Nephron progenitor cell (in vitro differentiated cells): ENCODE results near the gene FBXO21.

Source experiments
- DNase-seq: peaks from one replicate; pipeline ENCODE4 v3.0.0; 2021
- H3K27ac Mint-ChIP-seq: 2 replicates; pipeline ENCODE4 v1.8.0; 2021; ENCODE audit warnings: mild to moderate bottlenecking, moderate library complexity, mixed read lengths
- H3K27me3 Mint-ChIP-seq: 2 replicates; pipeline ENCODE4 v1.8.0; 2021; ENCODE audit warnings: mild to moderate bottlenecking, low read depth, mixed read lengths; ENCODE audit not compliant: poor library complexity
- H3K36me3 Mint-ChIP-seq: 2 replicates; pipeline ENCODE4 v1.8.0; 2021; ENCODE audit warnings: low read depth, mixed read lengths
- H3K4me1 Mint-ChIP-seq: 2 replicates; pipeline ENCODE4 v1.8.0; 2021; ENCODE audit warnings: mixed read lengths
- H3K4me3 Mint-ChIP-seq: 2 replicates; pipeline ENCODE4 v1.8.0; 2021; ENCODE audit warnings: mild to moderate bottlenecking, moderate library complexity, mixed read lengths
- H3K9me3 Mint-ChIP-seq: 2 replicates; pipeline ENCODE4 v1.8.0; 2021; ENCODE audit warnings: mild to moderate bottlenecking, moderate library complexity, mixed read lengths
- TF ChIP-seq, protein P1 (sequence below): fragments of 200-600 bp; sonication (generic); IDR thresholded peaks from 2 replicates; pipeline ENCODE4 v1.5.0; 2021; ENCODE audit warnings: antibody characterized with exemption

The FBXO21 gene

DNA sequence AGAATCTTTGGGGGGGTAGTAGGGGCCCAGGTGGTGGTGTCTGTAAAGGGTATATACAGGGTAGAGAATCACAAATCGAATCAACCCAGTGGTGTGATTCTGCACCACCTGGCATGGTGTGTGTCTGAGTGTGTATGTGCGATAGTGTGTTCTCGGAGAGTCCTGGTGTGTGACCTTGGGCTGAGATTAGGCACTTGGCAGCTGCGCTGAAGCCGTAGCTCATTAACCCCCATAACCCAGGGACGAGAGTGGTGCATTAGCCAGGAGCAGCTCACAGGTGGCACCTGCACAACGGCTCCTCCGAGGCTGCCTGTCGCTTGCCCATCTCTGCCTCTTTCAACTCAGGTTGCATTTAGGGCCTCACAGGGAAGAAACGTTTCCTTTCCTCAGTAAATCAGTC lies 75.5 kb downstream of the FBXO21 start:
- H3K4me3 Mint-ChIP-seq: no peak overlapping the region

DNA sequence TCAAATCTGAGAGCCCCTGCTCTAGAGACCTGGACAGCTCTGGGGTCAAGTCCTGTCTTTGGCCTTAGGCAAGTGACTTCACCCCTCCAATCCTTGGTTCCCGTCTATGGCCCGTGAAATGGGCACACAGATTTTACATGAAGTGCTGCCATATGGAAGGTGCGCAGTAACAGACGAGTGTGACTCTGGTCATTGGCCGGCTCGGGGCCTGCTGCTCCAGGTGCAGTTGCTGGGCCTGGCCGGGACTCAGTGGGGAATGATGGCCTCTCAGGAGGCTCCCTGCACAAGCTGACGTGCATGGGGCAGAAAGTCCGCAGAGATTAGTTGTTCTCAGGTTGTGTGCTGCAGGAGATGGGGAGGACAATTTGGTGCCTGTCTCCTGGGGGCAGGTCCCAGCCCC lies 77.0 kb downstream of the FBXO21 start:
- Mint-ChIP-seq H3K27me3 (peaks cover 8% of the 10 kb centered on the region), H3K9me3 (no peaks in the 10 kb centered on the region), H3K27ac (no peak overlapping the region), H3K4me1 (peaks cover 23% of the 10 kb centered on the region), H3K4me3 (no peak overlapping the region), H3K36me3 (no peaks in the 10 kb centered on the region)
- DNase-seq: no peak
- TF ChIP-seq, protein P1, sequence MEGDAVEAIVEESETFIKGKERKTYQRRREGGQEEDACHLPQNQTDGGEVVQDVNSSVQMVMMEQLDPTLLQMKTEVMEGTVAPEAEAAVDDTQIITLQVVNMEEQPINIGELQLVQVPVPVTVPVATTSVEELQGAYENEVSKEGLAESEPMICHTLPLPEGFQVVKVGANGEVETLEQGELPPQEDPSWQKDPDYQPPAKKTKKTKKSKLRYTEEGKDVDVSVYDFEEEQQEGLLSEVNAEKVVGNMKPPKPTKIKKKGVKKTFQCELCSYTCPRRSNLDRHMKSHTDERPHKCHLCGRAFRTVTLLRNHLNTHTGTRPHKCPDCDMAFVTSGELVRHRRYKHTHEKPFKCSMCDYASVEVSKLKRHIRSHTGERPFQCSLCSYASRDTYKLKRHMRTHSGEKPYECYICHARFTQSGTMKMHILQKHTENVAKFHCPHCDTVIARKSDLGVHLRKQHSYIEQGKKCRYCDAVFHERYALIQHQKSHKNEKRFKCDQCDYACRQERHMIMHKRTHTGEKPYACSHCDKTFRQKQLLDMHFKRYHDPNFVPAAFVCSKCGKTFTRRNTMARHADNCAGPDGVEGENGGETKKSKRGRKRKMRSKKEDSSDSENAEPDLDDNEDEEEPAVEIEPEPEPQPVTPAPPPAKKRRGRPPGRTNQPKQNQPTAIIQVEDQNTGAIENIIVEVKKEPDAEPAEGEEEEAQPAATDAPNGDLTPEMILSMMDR: no peak

More for the DNA sequence above, 75.5 kb downstream of the FBXO21 start:
- Mint-ChIP-seq H3K27me3 (peaks cover 5% of the 10 kb centered on the region), H3K36me3 (no peaks in the 10 kb centered on the region), H3K4me1 (peaks cover 26% of the 10 kb centered on the region), H3K27ac (no peak overlapping the region), H3K9me3 (no peaks in the 10 kb centered on the region)
- TF ChIP-seq, protein P1: no peak
- no peak for DNase-seq

DNA sequence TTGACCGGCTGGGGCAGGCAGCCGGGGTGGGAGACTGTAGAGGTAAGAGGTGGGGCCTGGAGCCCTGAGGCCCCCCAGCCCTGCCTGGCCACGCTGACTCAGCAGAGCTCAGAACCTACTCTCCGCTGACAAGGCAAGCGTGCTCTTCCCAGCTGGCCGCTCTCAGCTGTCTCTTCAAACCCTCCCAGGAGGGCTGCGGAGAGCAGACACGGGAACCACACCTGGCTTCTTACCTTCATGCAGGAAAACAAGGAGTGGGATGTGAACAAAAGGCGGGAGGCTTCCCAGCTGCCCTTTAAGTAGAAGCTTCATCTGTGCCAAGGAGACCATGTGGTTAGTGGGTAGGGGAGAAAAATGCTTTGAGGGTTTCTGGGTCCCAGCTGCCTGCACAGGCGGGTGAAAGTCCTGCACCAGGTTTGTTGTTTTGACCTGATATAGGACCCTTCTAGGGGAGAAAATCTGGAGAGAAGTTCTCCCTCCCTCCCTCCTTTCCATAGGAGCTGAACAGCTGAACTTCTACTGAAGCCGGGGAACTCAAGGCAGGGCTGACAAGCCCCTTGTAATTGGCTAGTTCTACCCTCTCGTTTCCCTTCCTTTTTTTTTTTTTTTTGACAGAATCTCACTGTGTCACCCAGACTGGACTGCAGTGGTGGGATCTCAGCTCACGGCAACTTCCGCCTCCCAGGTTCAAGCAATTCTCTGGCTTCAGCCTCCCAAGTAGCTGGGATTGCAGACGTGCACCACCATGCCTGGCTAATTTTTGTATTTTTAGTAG lies 78.3 kb downstream of the FBXO21 start:
- DNase-seq: peak; percentile 35
- Mint-ChIP-seq H3K4me3 (peak overlapping the region; percentile 50), H3K9me3 (no peaks in the 10 kb centered on the region), H3K27me3 (peaks cover 15% of the 10 kb centered on the region), H3K36me3 (no peaks in the 10 kb centered on the region), H3K4me1 (peaks cover 23% of the 10 kb centered on the region), H3K27ac (no peak overlapping the region)
- TF ChIP-seq, protein P1: no peak

DNA sequence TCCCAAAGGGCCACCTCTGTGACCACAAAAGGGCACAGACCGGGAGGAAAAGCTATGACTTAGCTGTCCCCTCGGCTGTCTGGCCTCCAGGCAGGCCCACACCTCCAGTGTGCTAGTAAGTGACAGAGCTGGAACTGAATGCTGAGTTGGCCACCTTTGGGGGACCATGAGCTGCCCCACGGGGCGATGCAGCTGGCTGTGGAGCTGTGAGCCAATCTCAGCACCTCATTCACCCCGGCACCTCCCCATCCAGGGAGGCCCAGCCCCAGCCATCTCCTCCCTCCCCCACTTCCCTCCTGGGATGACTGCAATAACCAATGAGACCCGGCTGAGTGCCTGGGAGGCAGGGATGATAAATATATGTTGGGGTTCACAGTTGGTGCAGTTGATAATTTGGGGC lies 78.9 kb downstream of the FBXO21 start:
- TF ChIP-seq, protein P1: no peak
- DNase-seq: no peak
- H3K36me3 Mint-ChIP-seq: no peaks in the 10 kb centered on the region
- H3K4me1 Mint-ChIP-seq: peaks cover 23% of the 10 kb centered on the region
- no peak overlapping the region for H3K4me3 Mint-ChIP-seq
- peaks cover 15% of the 10 kb centered on the region for H3K27me3 Mint-ChIP-seq
- no peaks in the 10 kb centered on the region for H3K9me3 Mint-ChIP-seq
- H3K27ac Mint-ChIP-seq: no peak overlapping the region

DNA sequence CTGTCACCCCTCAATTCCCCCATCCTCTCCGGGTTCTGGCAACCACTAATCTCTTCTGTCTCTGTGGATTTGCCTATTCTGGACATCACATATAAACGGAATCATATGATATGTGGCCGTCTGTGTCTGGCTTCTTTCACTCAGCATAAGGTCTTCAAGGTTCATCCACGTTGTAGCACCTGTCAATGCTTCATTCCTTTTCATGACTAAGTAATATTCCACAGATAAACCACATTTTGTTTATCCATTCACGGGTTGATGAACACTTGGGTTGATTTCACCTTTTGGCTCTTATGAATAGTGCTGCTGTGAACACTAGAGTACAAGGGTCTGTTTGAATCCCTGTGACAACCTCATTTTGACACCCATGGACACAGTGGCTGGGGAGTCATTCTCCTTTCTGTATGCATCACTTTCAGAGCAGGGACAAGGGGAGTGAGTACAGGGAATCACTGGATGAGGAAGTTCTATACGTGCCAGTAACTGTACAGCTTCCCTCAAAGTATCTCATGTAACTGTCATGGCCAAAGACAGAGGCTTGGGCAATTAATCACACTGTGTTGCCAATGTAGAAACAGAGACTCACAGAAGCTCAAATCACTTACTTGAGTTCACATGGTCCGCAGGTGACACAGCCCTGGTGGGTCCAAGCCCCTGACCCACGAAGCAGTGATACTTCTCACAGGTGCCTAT lies 80.2 kb downstream of the FBXO21 start:
- H3K36me3 Mint-ChIP-seq: no peaks in the 10 kb centered on the region
- no peak for DNase-seq
- TF ChIP-seq, protein P1: no peak

More for the DNA sequence above, 80.2 kb downstream of the FBXO21 start:
- no peaks in the 10 kb centered on the region for H3K9me3 Mint-ChIP-seq
- no peak overlapping the region for H3K4me3 Mint-ChIP-seq
- peaks cover 22% of the 10 kb centered on the region for H3K27me3 Mint-ChIP-seq
- no peak overlapping the region for H3K27ac Mint-ChIP-seq
- peaks cover 23% of the 10 kb centered on the region for H3K4me1 Mint-ChIP-seq
